GF-D8 (cell line): ENCODE results near the gene PRR23A.

Source experiments
- DNase-seq: peaks from one replicate; lab custom pipeline; 2025; lab: John Stamatoyannopoulos, UW

Gene PRR23A

DNA sequence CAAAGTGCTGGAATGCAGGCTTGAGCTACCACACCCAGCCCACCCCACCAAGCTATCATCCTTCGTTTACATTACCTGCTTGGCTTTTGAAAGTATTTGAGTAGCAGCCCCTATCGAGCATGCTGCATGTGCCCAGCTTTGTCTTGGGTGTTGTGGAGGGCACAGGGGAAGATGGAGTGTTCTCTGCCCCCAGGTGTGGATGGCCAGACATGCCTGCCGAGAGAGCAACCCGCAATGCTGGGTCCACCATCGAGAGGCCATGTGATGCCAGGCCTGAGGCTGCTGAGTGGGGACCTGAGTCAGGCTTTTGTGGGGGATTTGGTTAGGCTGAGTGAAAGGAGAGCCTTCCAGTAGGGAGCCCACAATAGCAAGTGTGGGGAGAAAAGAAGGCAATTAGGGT is 33.1 kb downstream of the PRR23A start:
- no peak for DNase-seq

DNA sequence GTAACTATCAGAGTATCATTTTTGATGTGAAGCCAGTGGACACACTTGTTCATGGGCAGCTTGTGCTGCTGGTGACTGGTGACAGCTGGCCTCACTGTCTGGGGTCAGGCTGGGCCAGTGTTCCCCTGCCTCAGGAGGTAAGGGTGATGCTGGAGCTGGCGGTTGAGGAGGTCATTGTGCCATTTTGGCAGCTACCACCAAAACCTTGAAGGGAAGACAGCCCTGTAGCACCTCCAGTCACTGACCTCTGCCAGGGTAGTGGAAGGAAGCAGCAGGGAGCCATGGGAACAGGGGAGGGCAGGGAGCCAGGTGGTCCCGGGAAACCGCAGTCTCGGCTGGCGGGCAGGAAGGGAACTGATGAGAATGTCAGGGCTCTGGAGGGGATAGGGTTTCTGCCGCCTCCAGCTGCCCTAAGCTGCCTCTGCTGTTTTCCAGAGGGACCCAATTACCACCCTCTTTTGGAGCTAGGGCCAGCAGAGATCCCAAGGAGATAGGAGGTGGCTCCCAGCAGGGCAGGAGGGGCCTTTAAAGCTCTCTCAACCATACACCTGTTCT is 34.2 kb downstream of the PRR23A start:
- no peak for DNase-seq

DNA sequence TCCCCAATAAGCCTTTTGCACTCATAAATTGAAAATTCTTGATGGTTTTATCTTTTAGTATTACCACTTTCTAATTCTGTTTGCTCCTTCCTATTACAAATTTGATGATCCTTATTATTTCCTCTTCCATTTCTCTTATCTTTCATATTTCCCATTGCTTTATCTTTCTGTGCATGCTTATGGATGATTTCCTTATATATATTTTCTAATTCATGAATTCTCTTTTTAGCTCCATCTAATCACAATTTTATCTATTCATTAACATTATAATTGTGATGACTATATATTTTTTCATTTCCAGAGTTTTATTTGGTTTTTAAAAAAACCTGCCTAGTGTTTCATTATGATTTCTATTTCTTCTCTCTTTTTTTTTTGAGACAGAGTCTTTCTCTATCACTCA is 41.1 kb downstream of the PRR23A start:
- DNase-seq: no peak

DNA sequence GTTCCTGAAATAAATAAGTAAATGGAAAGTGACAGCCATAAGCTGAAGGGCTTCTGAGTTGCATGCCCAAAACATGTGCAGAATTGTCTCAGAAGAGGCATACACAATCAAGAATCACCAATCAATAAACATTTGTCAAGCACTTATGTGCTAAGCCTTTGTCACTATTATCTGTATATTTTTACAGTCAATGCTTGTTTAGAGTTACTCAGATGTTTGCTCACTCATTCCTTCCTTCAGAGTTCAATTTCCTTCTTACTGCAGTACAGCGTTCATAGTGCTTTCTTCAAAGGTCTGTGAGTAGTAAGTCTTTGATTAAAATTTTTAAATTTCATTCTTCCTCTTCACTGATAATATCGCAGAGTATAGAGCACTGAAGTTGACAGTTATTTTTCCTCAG is 41.8 kb downstream of the PRR23A start:
- DNase-seq: no peak

DNA sequence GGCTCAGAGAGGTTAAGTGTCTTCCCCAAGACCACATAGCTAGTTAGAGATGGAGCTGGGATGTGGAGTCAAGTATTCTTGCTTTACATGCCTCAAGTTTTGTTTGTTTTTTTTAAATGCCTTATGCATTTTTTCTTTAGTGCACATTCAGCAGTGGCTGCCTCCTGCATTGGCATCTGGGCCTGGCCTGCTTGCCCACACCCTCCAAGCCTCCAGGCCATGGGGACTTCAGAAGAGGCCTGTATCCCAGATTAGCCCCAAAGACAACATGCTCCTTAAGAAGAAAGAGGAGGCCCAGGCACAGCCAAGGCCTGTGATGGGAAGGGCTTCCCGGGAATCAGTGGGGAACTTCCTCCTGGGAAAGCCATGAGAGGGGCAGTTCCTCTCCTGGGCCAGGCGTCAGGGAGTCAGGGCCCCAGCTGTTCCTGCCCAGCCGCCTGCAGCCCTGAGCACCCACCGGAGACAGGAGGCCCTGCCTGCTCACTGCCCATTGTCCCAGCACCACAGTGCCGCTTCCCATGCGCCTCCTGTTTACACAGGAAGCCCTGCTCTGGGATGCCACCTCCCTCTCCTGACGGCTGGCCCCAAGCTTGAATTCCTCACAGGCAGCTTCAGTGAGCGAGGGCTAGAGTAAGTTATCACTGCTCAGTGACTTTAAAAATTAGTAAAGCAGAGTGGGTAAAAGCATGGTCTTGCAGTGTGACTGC is 43.1 kb downstream of the PRR23A start:
- no peak for DNase-seq

DNA sequence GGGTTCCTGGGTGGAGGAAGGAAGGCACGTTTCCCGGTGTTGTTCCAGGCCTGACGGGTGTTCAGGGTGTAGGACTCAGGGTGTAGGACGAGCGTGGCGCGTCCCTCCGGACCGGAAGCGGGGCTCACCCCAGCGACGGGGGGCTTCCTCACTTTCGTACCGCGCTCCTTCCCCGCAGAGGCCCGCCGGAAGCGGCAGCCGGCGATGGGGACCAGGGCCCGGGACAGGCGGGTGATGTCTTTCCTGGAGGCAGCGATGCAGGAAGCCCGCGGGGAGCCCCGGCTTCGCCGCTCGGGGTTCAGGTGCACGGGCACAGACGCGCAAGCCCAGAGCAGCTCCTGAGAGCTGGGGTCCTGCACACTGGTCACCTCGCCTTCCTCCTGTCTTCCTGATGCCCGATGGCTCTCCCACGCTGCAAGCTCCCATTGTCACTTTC is 45.6 kb downstream of the PRR23A start:
- no peak for DNase-seq
